ENCODE results near the gene TCERG1L.

The TCERG1L gene

DNA sequence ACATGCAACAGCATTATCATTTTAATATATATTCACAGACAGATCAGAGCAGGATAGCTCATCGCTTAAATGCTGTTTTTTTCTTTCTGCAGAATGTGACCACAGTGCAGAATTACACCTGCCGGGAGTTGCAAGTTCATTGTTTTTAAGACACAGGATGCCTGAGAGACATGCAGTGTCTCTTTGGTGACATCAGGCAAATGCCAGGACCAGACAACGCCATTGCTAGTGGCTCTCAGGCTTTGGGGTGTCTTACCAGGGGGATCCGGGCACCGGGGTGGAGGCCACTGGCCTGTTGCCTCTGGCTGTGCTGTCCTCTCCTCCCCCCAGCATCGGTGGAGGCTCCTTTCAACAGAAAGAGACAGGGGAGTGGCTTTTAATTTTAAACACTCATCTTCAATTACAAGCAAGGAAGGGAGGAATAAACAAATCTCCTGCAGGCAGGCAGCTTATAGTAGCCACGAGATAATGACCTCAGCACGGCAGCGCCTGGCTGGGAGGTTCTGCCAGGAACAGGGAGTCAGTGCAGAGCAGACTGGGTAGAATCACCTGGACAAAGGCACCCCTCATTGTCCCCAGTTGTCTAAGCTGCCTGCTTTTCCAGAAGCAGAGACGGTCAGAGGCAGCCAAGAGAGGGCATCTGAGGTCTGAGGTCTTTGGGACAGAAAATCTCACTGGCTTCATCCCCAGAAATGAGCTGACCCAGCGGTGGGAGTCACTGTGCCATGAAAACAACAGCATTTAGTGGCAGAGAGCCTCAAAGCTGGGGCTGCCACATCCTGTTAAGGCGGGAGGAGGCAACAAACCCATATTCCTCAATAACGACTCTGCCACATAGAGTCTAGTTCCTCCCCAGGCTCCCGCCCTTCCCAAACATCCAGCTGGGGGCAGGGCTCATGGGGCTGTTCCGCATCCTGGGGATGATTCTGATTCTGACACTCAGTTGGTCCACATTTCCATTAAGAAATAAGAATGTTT lies 148.4 kb downstream of the TCERG1L start:
- CTCF ChIA-PET, result no interaction called here
- 62% methylated on average over 8 of the region's 15 CpGs for WGBS (ENCODE audit: insufficient coverage)
- H3K4me1 ChIP-seq (ENCODE audit: control extremely low read depth in 1 of 4, control insufficient read depth in 4 of 4, insufficient read depth in 4 of 4, low read length in 3 of 4), result no peaks in the 10 kb centered on the region
- POLR2A ChIA-PET, result no interaction called here
- no peak overlapping the region for H3K27ac ChIP-seq (ENCODE audit: insufficient read depth in 1 of 2, low read depth in 1 of 2, low read length in 2 of 2, poor library complexity in 1 of 2, severe bottlenecking in 2 of 2)
- DNase-seq, result no peak
- H3K36me3 ChIP-seq (ENCODE audit: control insufficient read depth in 4 of 4, insufficient read depth in 4 of 4, low read length in 3 of 4), result no peaks in the 10 kb centered on the region
- H3K9me3 ChIP-seq (ENCODE audit: control extremely low read depth in 1 of 5, control insufficient read depth in 4 of 5, insufficient read depth in 2 of 5, low read depth in 1 of 5, low read length in 4 of 5), result no peaks in the 10 kb centered on the region
- peaks cover 0 to 13% (median 0%) of the 10 kb centered on the region in 5 experiments for H3K27me3 ChIP-seq (replicated peaks in 2 of 5; ENCODE audit: control insufficient read depth in 4 of 5, insufficient read depth in 5 of 5, low read length in 4 of 5)
- H3K4me3 ChIP-seq (ENCODE audit: control insufficient read depth in 1 of 7, extremely low read depth in 1 of 7, insufficient read depth in 4 of 7, low read depth in 2 of 7, low read length in 6 of 7), result no peak overlapping the region

DNA sequence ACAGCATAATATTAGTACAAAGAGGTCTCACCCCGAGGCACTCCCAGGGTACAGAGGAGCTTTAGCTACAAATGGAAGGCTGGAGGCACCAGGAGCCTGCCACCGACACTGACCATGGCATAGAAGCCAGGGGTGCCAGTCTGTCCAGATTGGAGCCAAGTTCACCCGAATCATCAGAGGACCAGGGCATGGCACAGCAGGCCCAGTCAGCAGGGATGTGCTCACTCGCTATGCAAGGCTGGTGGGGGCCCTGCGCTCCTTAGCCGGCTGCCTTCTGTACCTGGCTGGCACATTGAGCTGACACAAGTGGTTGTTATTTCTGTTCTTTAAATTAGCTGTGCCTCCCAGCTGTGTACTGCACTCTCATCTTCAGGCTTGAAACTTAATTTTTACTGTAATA lies 149.3 kb downstream of the TCERG1L start:
- no peak for DNase-seq
- Histone ChIP-seq H3K4me1 (ENCODE audit: control extremely low read depth in 1 of 4, control insufficient read depth in 4 of 4, insufficient read depth in 4 of 4, low read length in 3 of 4) (no peaks in the 10 kb centered on the region), H3K9me3 (ENCODE audit: control extremely low read depth in 1 of 5, control insufficient read depth in 4 of 5, insufficient read depth in 2 of 5, low read depth in 1 of 5, low read length in 4 of 5) (no peaks in the 10 kb centered on the region), H3K27me3 (replicated peaks in 2 of 5; ENCODE audit: control insufficient read depth in 4 of 5, insufficient read depth in 5 of 5, low read length in 4 of 5) (peaks cover 0 to 18% (median 0%) of the 10 kb centered on the region in 5 experiments), H3K4me3 (ENCODE audit: control insufficient read depth in 1 of 7, extremely low read depth in 1 of 7, insufficient read depth in 4 of 7, low read depth in 2 of 7, low read length in 6 of 7) (no peak overlapping the region), H3K27ac (ENCODE audit: insufficient read depth in 1 of 2, low read depth in 1 of 2, low read length in 2 of 2, poor library complexity in 1 of 2, severe bottlenecking in 2 of 2) (no peak overlapping the region), H3K36me3 (ENCODE audit: control insufficient read depth in 4 of 4, insufficient read depth in 4 of 4, low read length in 3 of 4) (no peaks in the 10 kb centered on the region)
- POLR2A ChIA-PET, result no interaction called here
- WGBS (ENCODE audit: insufficient coverage), result 90% methylated on average over 6 of the region's 6 CpGs
- CTCF ChIA-PET, result no interaction called here

DNA sequence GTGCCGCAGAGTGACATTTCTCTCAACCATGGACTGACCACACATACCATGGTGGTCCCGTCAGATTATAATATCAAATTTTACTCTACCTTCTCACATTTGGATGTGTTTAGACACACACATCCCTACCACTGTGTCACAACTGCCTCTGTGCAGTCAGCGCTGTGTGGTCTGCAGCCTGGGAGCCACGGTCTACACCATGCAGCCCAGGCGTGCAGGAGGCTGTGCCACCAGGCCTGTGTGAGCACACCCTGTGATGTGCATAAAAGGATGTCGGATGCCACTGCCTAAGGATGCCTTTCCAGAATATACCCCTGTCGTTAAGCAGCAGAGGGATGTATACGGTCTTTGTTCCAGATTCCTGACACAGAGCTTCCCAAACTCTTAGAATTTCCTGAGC lies 150.4 kb downstream of the TCERG1L start:
- 94% methylated on average over 6 of the region's 8 CpGs for WGBS (ENCODE audit: insufficient coverage)
- Histone ChIP-seq H3K4me1 (ENCODE audit: control extremely low read depth in 1 of 4, control insufficient read depth in 4 of 4, insufficient read depth in 4 of 4, low read length in 3 of 4) (no peaks in the 10 kb centered on the region), H3K9me3 (ENCODE audit: control extremely low read depth in 1 of 5, control insufficient read depth in 4 of 5, insufficient read depth in 2 of 5, low read depth in 1 of 5, low read length in 4 of 5) (no peaks in the 10 kb centered on the region), H3K4me3 (ENCODE audit: control insufficient read depth in 1 of 7, extremely low read depth in 1 of 7, insufficient read depth in 4 of 7, low read depth in 2 of 7, low read length in 6 of 7) (no peak overlapping the region), H3K27ac (ENCODE audit: insufficient read depth in 1 of 2, low read depth in 1 of 2, low read length in 2 of 2, poor library complexity in 1 of 2, severe bottlenecking in 2 of 2) (no peak overlapping the region), H3K27me3 (replicated peaks in 2 of 5; ENCODE audit: control insufficient read depth in 4 of 5, insufficient read depth in 5 of 5, low read length in 4 of 5) (peaks cover 0 to 18% (median 0%) of the 10 kb centered on the region in 5 experiments), H3K36me3 (ENCODE audit: control insufficient read depth in 4 of 4, insufficient read depth in 4 of 4, low read length in 3 of 4) (no peaks in the 10 kb centered on the region)
- ChIA-PET POLR2A (no interaction called here), CTCF (no interaction called here)
- no peak for DNase-seq

DNA sequence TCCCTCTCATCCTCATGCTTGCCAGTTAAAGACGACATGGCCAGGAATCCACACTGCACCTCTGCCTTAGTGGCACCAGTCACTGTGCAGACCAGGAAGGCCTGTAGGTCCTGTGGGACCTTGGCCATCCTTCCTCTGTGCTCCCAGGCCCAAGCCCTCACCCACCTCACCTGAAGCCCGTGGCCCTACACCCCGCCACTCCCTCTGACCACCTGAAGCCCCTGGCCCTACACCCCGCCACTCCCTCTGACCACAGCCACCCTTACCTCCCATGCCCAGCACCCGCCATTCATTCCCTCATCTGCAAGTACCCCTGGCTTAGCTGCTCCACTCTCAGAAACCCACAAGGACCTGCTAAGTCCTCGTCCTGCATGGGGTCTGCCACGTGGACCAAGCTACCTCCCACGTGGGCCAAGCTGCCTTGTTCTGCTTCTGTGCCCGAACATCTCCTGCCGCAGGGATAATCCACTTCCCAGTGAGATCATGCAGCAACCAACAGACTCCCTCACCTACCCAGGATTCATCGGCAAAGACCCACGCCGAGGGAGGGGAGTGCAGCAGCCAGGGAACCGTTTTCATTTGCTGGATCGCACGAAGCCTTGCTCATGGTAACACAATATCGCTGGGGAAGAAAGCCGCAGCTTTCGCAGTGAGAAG lies 151.2 kb downstream of the TCERG1L start:
- H3K4me3 ChIP-seq (ENCODE audit: control insufficient read depth in 1 of 7, extremely low read depth in 1 of 7, insufficient read depth in 4 of 7, low read depth in 2 of 7, low read length in 6 of 7), result no peak overlapping the region
- CTCF ChIA-PET, result no interaction called here
- no peaks in the 10 kb centered on the region for H3K9me3 ChIP-seq (ENCODE audit: control extremely low read depth in 1 of 5, control insufficient read depth in 4 of 5, insufficient read depth in 2 of 5, low read depth in 1 of 5, low read length in 4 of 5)
- no peak for DNase-seq
- H3K36me3 ChIP-seq (ENCODE audit: control insufficient read depth in 4 of 4, insufficient read depth in 4 of 4, low read length in 3 of 4), result no peaks in the 10 kb centered on the region
- peaks cover 0 to 22% (median 0%) of the 10 kb centered on the region in 5 experiments for H3K27me3 ChIP-seq (replicated peaks in 2 of 5; ENCODE audit: control insufficient read depth in 4 of 5, insufficient read depth in 5 of 5, low read length in 4 of 5)
- no peak overlapping the region for H3K27ac ChIP-seq (ENCODE audit: insufficient read depth in 1 of 2, low read depth in 1 of 2, low read length in 2 of 2, poor library complexity in 1 of 2, severe bottlenecking in 2 of 2)
- no peaks in the 10 kb centered on the region for H3K4me1 ChIP-seq (ENCODE audit: control extremely low read depth in 1 of 4, control insufficient read depth in 4 of 4, insufficient read depth in 4 of 4, low read length in 3 of 4)
- POLR2A ChIA-PET, result no interaction called here
- 93% methylated on average over 19 of the region's 19 CpGs for WGBS (ENCODE audit: insufficient coverage)

DNA sequence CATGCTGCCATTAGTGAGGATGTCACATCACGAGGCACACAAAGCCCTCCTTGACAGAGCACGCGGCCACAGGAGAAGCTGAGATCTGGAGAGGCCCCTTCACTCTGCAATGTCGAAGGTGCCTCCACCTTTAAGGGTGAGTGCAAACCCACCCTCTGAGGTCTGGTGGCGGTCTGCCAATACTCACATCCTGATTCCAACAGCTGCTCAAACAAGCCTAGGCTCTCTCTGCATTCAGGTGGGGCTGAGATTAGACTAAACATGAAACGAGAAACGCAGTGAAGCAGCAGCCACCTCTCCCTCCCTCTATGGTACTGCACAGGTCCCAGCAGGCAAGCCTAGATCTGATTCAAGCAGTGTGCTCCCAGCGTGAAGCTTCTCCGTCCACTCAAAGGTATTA lies 151.8 kb downstream of the TCERG1L start:
- CTCF ChIA-PET, result no interaction called here
- DNase-seq, result no peak
- H3K4me1 ChIP-seq (ENCODE audit: control extremely low read depth in 1 of 4, control insufficient read depth in 4 of 4, insufficient read depth in 4 of 4, low read length in 3 of 4), result no peaks in the 10 kb centered on the region
- H3K36me3 ChIP-seq (ENCODE audit: control insufficient read depth in 4 of 4, insufficient read depth in 4 of 4, low read length in 3 of 4), result no peaks in the 10 kb centered on the region
- POLR2A ChIA-PET, result no interaction called here
- H3K4me3 ChIP-seq (ENCODE audit: control insufficient read depth in 1 of 7, extremely low read depth in 1 of 7, insufficient read depth in 4 of 7, low read depth in 2 of 7, low read length in 6 of 7), result no peak overlapping the region
- H3K9me3 ChIP-seq (ENCODE audit: control extremely low read depth in 1 of 5, control insufficient read depth in 4 of 5, insufficient read depth in 2 of 5, low read depth in 1 of 5, low read length in 4 of 5), result no peaks in the 10 kb centered on the region
- no peak overlapping the region for H3K27ac ChIP-seq (ENCODE audit: insufficient read depth in 1 of 2, low read depth in 1 of 2, low read length in 2 of 2, poor library complexity in 1 of 2, severe bottlenecking in 2 of 2)
- 93% methylated on average over 8 of the region's 9 CpGs for WGBS (ENCODE audit: insufficient coverage)
- H3K27me3 ChIP-seq (replicated peaks in 2 of 5; ENCODE audit: control insufficient read depth in 4 of 5, insufficient read depth in 5 of 5, low read length in 4 of 5), result peaks cover 0 to 24% (median 0%) of the 10 kb centered on the region in 5 experiments

DNA sequence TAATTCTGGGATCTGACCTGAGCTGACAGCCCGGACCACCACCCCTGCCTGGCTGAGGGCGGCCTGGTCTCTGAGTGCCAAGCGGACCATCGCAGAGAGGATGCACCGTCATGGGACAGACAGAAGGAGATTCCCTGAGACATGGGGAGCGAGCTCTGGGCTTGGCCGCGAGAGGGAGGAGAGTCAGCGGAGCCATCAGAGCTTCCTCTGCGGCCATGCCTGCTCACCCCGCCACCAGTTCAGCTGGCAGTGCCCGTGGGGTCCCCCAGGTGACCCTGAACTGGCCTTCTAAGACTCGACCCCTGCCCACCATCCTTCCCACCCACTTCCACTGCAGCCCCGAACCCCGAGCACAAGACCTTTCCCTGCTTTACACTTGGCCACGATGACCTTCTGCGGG lies 152.8 kb downstream of the TCERG1L start:
- ChIA-PET CTCF (no interaction called here), POLR2A (no interaction called here)
- Histone ChIP-seq H3K9me3 (ENCODE audit: control extremely low read depth in 1 of 5, control insufficient read depth in 4 of 5, insufficient read depth in 2 of 5, low read depth in 1 of 5, low read length in 4 of 5) (no peaks in the 10 kb centered on the region), H3K27ac (ENCODE audit: insufficient read depth in 1 of 2, low read depth in 1 of 2, low read length in 2 of 2, poor library complexity in 1 of 2, severe bottlenecking in 2 of 2) (no peak overlapping the region), H3K4me3 (ENCODE audit: control insufficient read depth in 1 of 7, extremely low read depth in 1 of 7, insufficient read depth in 4 of 7, low read depth in 2 of 7, low read length in 6 of 7) (no peak overlapping the region), H3K27me3 (replicated peaks in 2 of 5; ENCODE audit: control insufficient read depth in 4 of 5, insufficient read depth in 5 of 5, low read length in 4 of 5) (peaks cover 0 to 27% (median 0%) of the 10 kb centered on the region in 5 experiments), H3K4me1 (ENCODE audit: control extremely low read depth in 1 of 4, control insufficient read depth in 4 of 4, insufficient read depth in 4 of 4, low read length in 3 of 4) (no peaks in the 10 kb centered on the region), H3K36me3 (ENCODE audit: control insufficient read depth in 4 of 4, insufficient read depth in 4 of 4, low read length in 3 of 4) (no peaks in the 10 kb centered on the region)
- 98% methylated on average over 13 of the region's 17 CpGs for WGBS (ENCODE audit: insufficient coverage)
- DNase-seq, result no peak

DNA sequence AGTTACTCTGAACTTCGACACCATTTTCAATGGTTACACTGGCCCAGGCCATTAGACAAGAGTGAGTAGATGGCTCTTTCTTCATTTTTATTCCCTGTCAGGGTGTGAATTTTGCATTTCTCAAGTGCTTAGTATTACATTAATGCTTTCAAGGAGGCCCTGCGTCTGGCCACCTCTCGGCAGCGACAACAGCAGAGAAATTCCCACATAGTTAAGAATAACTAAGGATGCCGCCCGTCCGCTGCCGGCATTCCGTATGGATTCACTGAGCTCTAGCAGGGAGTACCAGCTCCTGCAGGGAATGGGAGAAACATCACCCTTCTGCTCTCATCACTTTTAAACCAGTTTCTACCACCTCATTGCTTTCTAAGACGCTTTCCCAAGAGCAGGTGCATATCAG lies 153.6 kb downstream of the TCERG1L start:
- Histone ChIP-seq H3K4me3 (ENCODE audit: control insufficient read depth in 1 of 7, extremely low read depth in 1 of 7, insufficient read depth in 4 of 7, low read depth in 2 of 7, low read length in 6 of 7) (no peak overlapping the region), H3K4me1 (ENCODE audit: control extremely low read depth in 1 of 4, control insufficient read depth in 4 of 4, insufficient read depth in 4 of 4, low read length in 3 of 4) (no peaks in the 10 kb centered on the region), H3K27ac (ENCODE audit: insufficient read depth in 1 of 2, low read depth in 1 of 2, low read length in 2 of 2, poor library complexity in 1 of 2, severe bottlenecking in 2 of 2) (no peak overlapping the region), H3K9me3 (ENCODE audit: control extremely low read depth in 1 of 5, control insufficient read depth in 4 of 5, insufficient read depth in 2 of 5, low read depth in 1 of 5, low read length in 4 of 5) (peaks cover 0 to 4% (median 0%) of the 10 kb centered on the region in 5 experiments), H3K36me3 (ENCODE audit: control insufficient read depth in 4 of 4, insufficient read depth in 4 of 4, low read length in 3 of 4) (no peaks in the 10 kb centered on the region), H3K27me3 (replicated peaks in 2 of 5; ENCODE audit: control insufficient read depth in 4 of 5, insufficient read depth in 5 of 5, low read length in 4 of 5) (peaks cover 0 to 26% (median 0%) of the 10 kb centered on the region in 5 experiments)
- CTCF ChIA-PET, result no interaction called here
- POLR2A ChIA-PET, result no interaction called here
- DNase-seq, result no peak
- WGBS (ENCODE audit: insufficient coverage), result 96% methylated on average over 9 of the region's 10 CpGs
